HepG2 (cell line): ENCODE measurements around the gene MRPL48. TPM values are rescaled to one million over a fixed set of nuclear protein-coding genes. Genes with fewer than 3 reads are reported as not detected.

ENCODE experiments used
- ATAC-seq: fragments of 200-7000 bp; cut with Tn5 transposase; 3 replicates; pipeline ENCODE4 v1.9.1; 2020; ENCODE audit warnings: mild to moderate bottlenecking, moderate library complexity
- BruUV-seq: library from RNA; stranded (reverse); fragments of 400-500 nt; replicated peaks from 2 replicates; lab custom pipeline; 2021; lab: Mats Ljungman, UMichigan
- CTCF ChIA-PET: fragments of 300-600 bp; formaldehyde crosslinking; extraction: SDS; loops from one replicate; lab custom pipeline; 2021; ENCODE audit warnings: low total read pairs, inconsistent platforms, low intra/inter-chr PET ratio; lab: Yijun Ruan, JAX
- POLR2A ChIA-PET: fragments of 350-600 bp; sonication (Branson Sonifier 250); formaldehyde crosslinking; loops from one replicate; lab custom pipeline; 2020; ENCODE audit warnings: antibody characterized with exemption, inconsistent platforms; lab: Yijun Ruan, JAX
- DNase-seq: peaks from one replicate; pipeline ENCODE4 v3.0.0-alpha.2; 2015; ENCODE audit warnings: low spot score
- FAIRE-seq: peaks from 3 replicates; lab custom pipeline; 2011; peaks lifted over from hg19 to GRCh38; lab: Jason Lieb, UNC
- H2AFZ ChIP-seq: one replicate; pipeline ENCODE4 v1.6.1; 2011; ENCODE audit warnings: low read length, inconsistent platforms
- H3K27ac ChIP-seq: fragments of 300-600 bp; 3 replicates; pipeline ENCODE4 v1.8.0; 2011; ENCODE audit warnings: mixed run types, mild to moderate bottlenecking, mixed read lengths, low read length, inconsistent platforms; ENCODE audit not compliant: insufficient read depth; ENCODE audit errors: extremely low read length
- H3K27me3 ChIP-seq, 2 experiments: fragments of 200-600 bp in 1 of 2; 2 replicates in 1 of 2; 3 replicates in 1 of 2; pipeline versions ENCODE4 v1.6.0 to v1.8.0; 2011; ENCODE audit warnings: low read length in 2 of 2, mild to moderate bottlenecking in 2 of 2, moderate library complexity in 2 of 2, inconsistent platforms in 1 of 2; ENCODE audit not compliant: insufficient read depth in 2 of 2, control insufficient read depth in 1 of 2
- H3K36me3 ChIP-seq, 2 experiments: fragments of 200-600 bp in 1 of 2; replicated peaks in 1 of 2; 2 replicates in 1 of 2; 3 replicates in 1 of 2; pipeline versions ENCODE4 v1.5.1 to v1.8.0; 2011; ENCODE audit warnings: low read length in 2 of 2, inconsistent platforms in 1 of 2; ENCODE audit not compliant: insufficient read depth in 2 of 2, control insufficient read depth in 1 of 2
- H3K4me1 ChIP-seq: 2 replicates; pipeline ENCODE4 v1.5.1; 2012; ENCODE audit warnings: low read length, inconsistent platforms; ENCODE audit not compliant: insufficient read depth
- H3K4me2 ChIP-seq: 2 replicates; pipeline ENCODE4 v1.6.0; 2011; ENCODE audit warnings: low read depth, low read length, inconsistent platforms
- H3K4me3 ChIP-seq, 3 experiments: fragments of 200-600 bp in 1 of 3; sonication (generic), shearing (Covaris generic) in 1 of 3; replicated peaks in 1 of 3; 2 replicates each; pipeline ENCODE4 v1.5.1; 2011 to 2016; ENCODE audit warnings: low read length in 3 of 3, inconsistent platforms in 2 of 3, low read depth in 2 of 3, mild to moderate bottlenecking in 2 of 3, control low read depth in 1 of 3, mixed read lengths in 1 of 3; ENCODE audit not compliant: insufficient read depth in 1 of 3
- H3K79me2 ChIP-seq: one replicate; pipeline ENCODE4 v1.6.1; 2011; ENCODE audit warnings: low read length, inconsistent platforms; ENCODE audit not compliant: insufficient read depth
- H3K9ac ChIP-seq: 2 replicates; pipeline ENCODE4 v1.6.0; 2011; ENCODE audit warnings: mild to moderate bottlenecking, low read depth, low read length, inconsistent platforms; ENCODE audit not compliant: insufficient read depth
- H3K9me3 ChIP-seq: 2 replicates; pipeline ENCODE4 v1.5.1; 2012; ENCODE audit warnings: mild to moderate bottlenecking, low read length
- H4K20me1 ChIP-seq: 2 replicates; pipeline ENCODE4 v1.6.0; 2011; ENCODE audit warnings: inconsistent platforms, mild to moderate bottlenecking, low read length, moderate library complexity; ENCODE audit not compliant: insufficient read depth
- ATF3 ChIP-seq: sonication (generic); formaldehyde crosslinking; IDR thresholded peaks from 2 replicates; pipeline ENCODE4 v1.4.0; 2020; ENCODE audit warnings: missing genetic modification reagents
- CHCHD3 ChIP-seq: sonication (generic); formaldehyde crosslinking; IDR thresholded peaks from 2 replicates; pipeline ENCODE4 v1.8.0; 2022; ENCODE audit warnings: mild to moderate bottlenecking, missing genetic modification reagents, moderate library complexity
- FOXK1 ChIP-seq: sonication (generic); formaldehyde crosslinking; IDR thresholded peaks from 2 replicates; pipeline ENCODE4 v1.4.0; 2020; ENCODE audit warnings: low read depth, missing genetic modification reagents, borderline replicate concordance
- GZF1 ChIP-seq: sonication (generic); formaldehyde crosslinking; IDR thresholded peaks from 2 replicates; pipeline ENCODE4 v1.5.1; 2020; ENCODE audit warnings: mild to moderate bottlenecking, missing genetic modification reagents
- KAT2B ChIP-seq: fragments of 150-350 bp; IDR thresholded peaks from 2 replicates; pipeline ENCODE4 v1.6.1; 2014; ENCODE audit warnings: low read depth, low read length, borderline replicate concordance
- NFYB ChIP-seq: sonication (generic); formaldehyde crosslinking; IDR thresholded peaks from 2 replicates; pipeline ENCODE4 v1.4.0; 2020; ENCODE audit warnings: missing genetic modification reagents
- RARG ChIP-seq: sonication (generic); formaldehyde crosslinking; IDR thresholded peaks from 2 replicates; pipeline ENCODE4 v1.4.0; 2020; ENCODE audit warnings: low read depth, mild to moderate bottlenecking, missing genetic modification reagents
- SOX5 ChIP-seq: IDR thresholded peaks from 2 replicates; pipeline ENCODE4 v1.6.1; 2016; ENCODE audit warnings: borderline replicate concordance
- SRSF4 ChIP-seq: fragments of 200-400 bp; formaldehyde crosslinking; IDR thresholded peaks from one replicate; pipeline ENCODE4 v1.6.1; 2018; ENCODE audit warnings: mild to moderate bottlenecking, low read depth, low read length, moderate library complexity; ENCODE audit not compliant: poor library complexity, severe bottlenecking
- ZBTB1 ChIP-seq: sonication (generic); formaldehyde crosslinking; IDR thresholded peaks from 2 replicates; pipeline ENCODE4 v1.4.0; 2020; ENCODE audit warnings: missing genetic modification reagents, borderline replicate concordance
- ZBTB3 ChIP-seq: sonication (generic); formaldehyde crosslinking; IDR thresholded peaks from 2 replicates; pipeline ENCODE4 v1.4.0; 2020; ENCODE audit warnings: low read depth, mild to moderate bottlenecking, moderate library complexity, missing genetic modification reagents, borderline replicate concordance
- ZNF136 ChIP-seq: sonication (generic); formaldehyde crosslinking; IDR thresholded peaks from 2 replicates; pipeline ENCODE4 v1.8.1; 2022; ENCODE audit warnings: low read depth, mild to moderate bottlenecking, moderate library complexity, missing genetic modification reagents
- ZNF747 ChIP-seq: sonication (generic); formaldehyde crosslinking; IDR thresholded peaks from 2 replicates; pipeline ENCODE4 v1.8.1; 2023; ENCODE audit warnings: missing genetic modification reagents, mild to moderate bottlenecking, borderline replicate concordance
- ZSCAN9 ChIP-seq: IDR thresholded peaks from 2 replicates; pipeline ENCODE4 v1.6.1; 2016; ENCODE audit warnings: borderline replicate concordance
- WGBS: methylation state at CpG from one replicate; pipeline ENCODE4 v1.1.6; 2017; ENCODE audit warnings: low lambda C conversion rate; 5-methylcytosine and 5-hydroxymethylcytosine counted together
- in situ Hi-C: cut with HindIII; loops from 2 replicates; pipeline ENCODE4 v1.10.0; 2017; ENCODE audit warnings: low pct_unique_long_range_greater_than_20kb; ENCODE audit not compliant: extremely low pct_ligation_motif_present
- intact Hi-C: fragments of 100-400 bp; cut with micrococcal nuclease; formaldehyde crosslinking; loops from one replicate; pipeline ENCODE4 v1.10.0; 2022; ENCODE audit not compliant: unreplicated experiment
- polyA plus RNA-seq, 8 experiments: library from polyadenylated mRNA; depleted of rRNA in 3 of 8; stranded (reverse) in 7 of 8; unstranded in 1 of 8; fragments of >200 nt; fragmentation: Illumina TruSeq in 4 of 8; extraction: Trizol in 4 of 8; gene quantifications; 2 replicates each; pipeline versions ENCODE4 v1.2.1 to v1.2.3, GENCODE V29; 2011 to 2016; ENCODE audit warnings: low read depth in 4 of 8, missing spikeins in 1 of 8, mixed read lengths in 1 of 8; ENCODE audit not compliant: insufficient read depth in 1 of 8
- total RNA-seq, 5 experiments: library from RNA; depleted of rRNA; stranded (reverse); fragments of >200 nt; fragmentation: Illumina TruSeq; extraction: Trizol; gene quantifications; 2 replicates each; pipeline ENCODE4 v1.2.3, GENCODE V29; 2016; ENCODE audit warnings: low read depth in 1 of 5
- TF ChIP-seq, protein P1 (sequence below): IDR thresholded peaks from 2 replicates; pipeline ENCODE4 v1.4.0; 2020; ENCODE audit warnings: mild to moderate bottlenecking, missing genetic modification reagents
- TF ChIP-seq, protein P2 (sequence below): sonication (generic); formaldehyde crosslinking; IDR thresholded peaks from 2 replicates; pipeline ENCODE4 v1.5.0; 2020; ENCODE audit warnings: mild to moderate bottlenecking, low read depth, missing genetic modification reagents, borderline replicate concordance
- TF ChIP-seq, protein P3 (sequence below): sonication (generic); formaldehyde crosslinking; IDR thresholded peaks from 2 replicates; pipeline ENCODE4 v1.4.0; 2020; ENCODE audit warnings: missing genetic modification reagents

Gene MRPL48
- total and polyA plus RNA-seq, 2 of the 13 experiments (the other 11 are each of a cell fraction or from before 2014, with no cell fraction given), result 61.2 to 67.9 TPM

DNA sequence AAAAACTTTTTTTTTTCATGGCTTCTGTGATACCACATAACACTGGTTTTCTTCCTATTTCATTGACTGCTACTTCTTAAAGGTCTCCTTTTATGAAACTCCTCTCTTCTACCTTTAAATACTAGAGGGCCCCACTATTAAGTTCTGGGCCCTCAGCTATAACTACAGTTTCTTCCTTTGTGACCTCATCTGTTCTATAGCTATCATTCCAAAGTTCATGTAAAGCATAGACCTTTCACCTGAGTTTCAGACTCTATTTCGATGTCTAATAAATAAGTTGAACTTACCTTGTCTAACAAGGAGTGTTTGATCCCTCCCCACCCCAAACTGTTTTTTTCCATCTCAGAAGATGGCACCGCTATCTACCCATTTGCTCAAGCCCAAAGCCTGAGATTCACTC lies 124.4 kb downstream of the MRPL48 start:
- POLR2A ChIA-PET, result no interaction called here
- CTCF ChIA-PET, result no interaction called here
- Histone ChIP-seq H3K27me3 (no peaks in the 10 kb centered on the region), H4K20me1 (no peaks in the 10 kb centered on the region), H3K4me1 (0 out of 2 replicates have a peak, but pooled peaks cover 9% of the 10 kb centered on the region), H3K9ac (no peak overlapping the region), H2AFZ (no peak overlapping the region), H3K36me3 (peaks cover 9 to 54% of the 10 kb centered on the region in 2 experiments; a peak in 4 of 5 replicates), H3K79me2 (no peaks in the 10 kb centered on the region), H3K9me3 (no peaks in the 10 kb centered on the region), H3K4me2 (no peak overlapping the region), H3K27ac (no peak overlapping the region), H3K4me3 (no peak overlapping the region)
- in situ Hi-C loops, result no loop called here
- 95% methylated on average over 2 of the region's 2 CpGs for WGBS
- BruUV-seq, result no TSS peak
- ATAC-seq, result no peak
- no peak for FAIRE-seq
- TF ChIP-seq ZNF747 (CRISPR knock-in tag) (no peak), ZNF136 (CRISPR knock-in tag) (no peak), KAT2B (no peak), ZBTB3 (CRISPR knock-in tag) (no peak), ZBTB1 (CRISPR knock-in tag) (no peak), GZF1 (CRISPR knock-in tag) (no peak), CHCHD3 (CRISPR knock-in tag) (no peak), ZSCAN9 (no peak), FOXK1 (CRISPR knock-in tag) (no peak), RARG (CRISPR knock-in tag) (no peak), NFYB (CRISPR knock-in tag) (no peak), SOX5 (CRISPR knock-in tag) (no peak), SRSF4 (no peak), ATF3 (CRISPR knock-in tag) (no peak)
- TF ChIP-seq, protein P1, sequence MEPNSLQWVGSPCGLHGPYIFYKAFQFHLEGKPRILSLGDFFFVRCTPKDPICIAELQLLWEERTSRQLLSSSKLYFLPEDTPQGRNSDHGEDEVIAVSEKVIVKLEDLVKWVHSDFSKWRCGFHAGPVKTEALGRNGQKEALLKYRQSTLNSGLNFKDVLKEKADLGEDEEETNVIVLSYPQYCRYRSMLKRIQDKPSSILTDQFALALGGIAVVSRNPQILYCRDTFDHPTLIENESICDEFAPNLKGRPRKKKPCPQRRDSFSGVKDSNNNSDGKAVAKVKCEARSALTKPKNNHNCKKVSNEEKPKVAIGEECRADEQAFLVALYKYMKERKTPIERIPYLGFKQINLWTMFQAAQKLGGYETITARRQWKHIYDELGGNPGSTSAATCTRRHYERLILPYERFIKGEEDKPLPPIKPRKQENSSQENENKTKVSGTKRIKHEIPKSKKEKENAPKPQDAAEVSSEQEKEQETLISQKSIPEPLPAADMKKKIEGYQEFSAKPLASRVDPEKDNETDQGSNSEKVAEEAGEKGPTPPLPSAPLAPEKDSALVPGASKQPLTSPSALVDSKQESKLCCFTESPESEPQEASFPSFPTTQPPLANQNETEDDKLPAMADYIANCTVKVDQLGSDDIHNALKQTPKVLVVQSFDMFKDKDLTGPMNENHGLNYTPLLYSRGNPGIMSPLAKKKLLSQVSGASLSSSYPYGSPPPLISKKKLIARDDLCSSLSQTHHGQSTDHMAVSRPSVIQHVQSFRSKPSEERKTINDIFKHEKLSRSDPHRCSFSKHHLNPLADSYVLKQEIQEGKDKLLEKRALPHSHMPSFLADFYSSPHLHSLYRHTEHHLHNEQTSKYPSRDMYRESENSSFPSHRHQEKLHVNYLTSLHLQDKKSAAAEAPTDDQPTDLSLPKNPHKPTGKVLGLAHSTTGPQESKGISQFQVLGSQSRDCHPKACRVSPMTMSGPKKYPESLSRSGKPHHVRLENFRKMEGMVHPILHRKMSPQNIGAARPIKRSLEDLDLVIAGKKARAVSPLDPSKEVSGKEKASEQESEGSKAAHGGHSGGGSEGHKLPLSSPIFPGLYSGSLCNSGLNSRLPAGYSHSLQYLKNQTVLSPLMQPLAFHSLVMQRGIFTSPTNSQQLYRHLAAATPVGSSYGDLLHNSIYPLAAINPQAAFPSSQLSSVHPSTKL (CRISPR knock-in tag), result no peak
- TF ChIP-seq, protein P2, sequence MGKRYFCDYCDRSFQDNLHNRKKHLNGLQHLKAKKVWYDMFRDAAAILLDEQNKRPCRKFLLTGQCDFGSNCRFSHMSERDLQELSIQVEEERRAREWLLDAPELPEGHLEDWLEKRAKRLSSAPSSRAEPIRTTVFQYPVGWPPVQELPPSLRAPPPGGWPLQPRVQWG, result no peak
- TF ChIP-seq, protein P3, sequence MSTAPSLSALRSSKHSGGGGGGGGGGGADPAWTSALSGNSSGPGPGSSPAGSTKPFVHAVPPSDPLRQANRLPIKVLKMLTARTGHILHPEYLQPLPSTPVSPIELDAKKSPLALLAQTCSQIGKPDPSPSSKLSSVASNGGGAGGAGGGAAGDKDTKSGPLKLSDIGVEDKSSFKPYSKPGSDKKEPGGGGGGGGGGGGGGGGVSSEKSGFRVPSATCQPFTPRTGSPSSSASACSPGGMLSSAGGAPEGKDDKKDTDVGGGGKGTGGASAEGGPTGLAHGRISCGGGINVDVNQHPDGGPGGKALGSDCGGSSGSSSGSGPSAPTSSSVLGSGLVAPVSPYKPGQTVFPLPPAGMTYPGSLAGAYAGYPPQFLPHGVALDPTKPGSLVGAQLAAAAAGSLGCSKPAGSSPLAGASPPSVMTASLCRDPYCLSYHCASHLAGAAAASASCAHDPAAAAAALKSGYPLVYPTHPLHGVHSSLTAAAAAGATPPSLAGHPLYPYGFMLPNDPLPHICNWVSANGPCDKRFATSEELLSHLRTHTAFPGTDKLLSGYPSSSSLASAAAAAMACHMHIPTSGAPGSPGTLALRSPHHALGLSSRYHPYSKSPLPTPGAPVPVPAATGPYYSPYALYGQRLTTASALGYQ (CRISPR knock-in tag), result no peak
- intact Hi-C loops, result no loop called here
- DNase-seq, result no peak
